Non-pigmented ciliary epithelial cell (primary cell): ENCODE results near the gene RPA1.

ENCODE experiments used
- DNase-seq: peaks from one replicate; pipeline ENCODE4 v3.0.0-alpha.2; 2010; ENCODE audit warnings: low read depth

RPA1 gene

DNA sequence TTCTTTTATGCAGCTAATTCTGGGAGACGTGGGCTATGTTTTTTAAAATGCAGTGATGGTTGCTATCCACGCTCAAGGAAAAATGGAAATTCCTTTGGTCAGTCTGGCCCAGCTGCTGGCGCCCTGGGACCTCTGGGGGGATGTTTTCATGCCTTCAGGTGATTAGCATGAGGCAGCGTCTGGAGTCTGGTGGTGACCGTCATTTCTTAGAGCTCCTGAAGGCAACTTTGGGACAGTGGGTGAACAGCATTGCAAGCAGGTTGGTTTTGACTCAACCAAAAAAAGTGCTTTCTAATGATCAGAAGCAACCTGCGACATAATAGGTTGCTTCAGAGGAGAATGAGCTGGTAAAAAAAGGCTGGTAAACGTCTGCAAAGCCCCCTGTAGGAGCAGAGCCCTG is 82.3 kb downstream of the RPA1 start:
- no peak for DNase-seq

DNA sequence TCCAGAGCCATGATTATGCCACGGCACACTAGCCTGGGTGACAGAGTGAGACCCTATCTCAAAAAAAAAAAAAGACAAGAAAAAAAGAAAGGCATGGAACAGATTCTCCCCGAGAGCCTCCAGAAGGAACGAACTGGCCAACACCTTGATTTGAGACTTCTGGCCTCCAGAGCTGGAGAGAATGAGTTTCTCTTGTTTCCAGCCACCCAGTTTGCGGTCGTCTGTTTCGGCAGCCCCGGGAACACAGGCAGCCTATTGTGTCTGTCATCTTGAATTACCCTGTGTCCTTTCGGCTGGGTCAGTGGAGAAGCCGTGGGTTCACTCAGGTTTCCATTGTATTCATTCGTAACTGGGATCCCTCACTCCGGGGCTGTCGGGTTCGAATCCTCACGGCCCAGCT is 83.9 kb downstream of the RPA1 start:
- DNase-seq = no peak

DNA sequence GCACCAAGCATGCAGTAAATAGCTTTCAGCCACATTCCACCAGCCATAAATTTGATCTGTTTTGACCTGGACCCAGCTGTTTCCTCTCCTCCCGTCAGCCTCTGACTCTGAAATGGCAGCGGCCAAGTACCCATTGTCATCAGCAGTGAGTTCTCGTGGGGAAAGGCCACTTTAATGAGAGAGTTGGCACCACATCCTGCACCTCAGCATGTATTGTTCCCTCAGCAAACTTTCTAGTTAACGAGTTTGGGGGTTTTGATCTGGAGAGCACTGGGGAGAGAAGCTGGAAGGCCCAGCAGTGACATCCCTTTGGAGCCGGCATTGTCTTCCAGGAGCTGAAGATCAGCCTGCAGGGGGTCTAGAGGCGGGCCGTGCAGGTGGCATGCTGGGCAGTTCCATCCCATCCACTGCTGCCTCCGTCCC is 84.9 kb downstream of the RPA1 start:
- no peak for DNase-seq

DNA sequence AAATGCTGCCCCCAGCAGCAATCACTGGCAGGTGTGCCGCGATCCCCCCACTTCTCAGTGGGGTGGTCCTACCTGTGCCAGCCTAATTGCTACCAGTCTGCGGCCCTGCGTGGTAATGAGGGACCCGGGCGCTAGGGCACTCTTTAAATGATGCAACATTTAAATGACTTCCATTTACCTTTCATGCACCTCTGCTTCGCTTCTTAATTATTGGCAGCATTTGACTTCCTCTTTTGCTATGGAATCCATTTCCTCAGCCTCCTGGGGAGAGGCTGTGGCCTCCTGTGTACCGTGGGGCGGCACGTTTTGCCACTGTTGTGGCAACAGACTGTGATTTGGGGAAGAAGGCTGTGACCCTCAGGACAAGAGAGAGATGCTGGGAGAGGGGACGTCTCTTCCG is 86.1 kb downstream of the RPA1 start:
- DNase-seq = no peak

DNA sequence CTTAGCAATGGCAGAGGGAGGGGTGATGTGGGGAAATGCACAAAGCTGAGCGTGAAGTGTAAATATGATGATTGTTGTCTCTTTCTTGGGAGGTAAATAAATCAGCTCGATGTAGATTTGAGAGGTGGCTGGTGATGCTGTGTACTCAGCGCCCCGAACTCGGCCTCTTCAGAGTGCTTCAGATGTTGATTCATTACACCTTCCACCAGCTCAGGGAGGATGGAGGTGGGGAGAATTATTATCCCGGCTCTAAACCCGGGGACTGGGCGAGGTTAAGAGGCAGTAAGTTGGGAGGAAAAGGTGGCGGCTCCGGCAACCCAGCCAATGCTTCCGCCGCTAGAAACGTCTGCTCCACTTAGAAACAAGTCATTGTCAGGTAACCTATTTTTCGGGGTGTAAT is 86.5 kb downstream of the RPA1 start:
- DNase-seq = no peak

DNA sequence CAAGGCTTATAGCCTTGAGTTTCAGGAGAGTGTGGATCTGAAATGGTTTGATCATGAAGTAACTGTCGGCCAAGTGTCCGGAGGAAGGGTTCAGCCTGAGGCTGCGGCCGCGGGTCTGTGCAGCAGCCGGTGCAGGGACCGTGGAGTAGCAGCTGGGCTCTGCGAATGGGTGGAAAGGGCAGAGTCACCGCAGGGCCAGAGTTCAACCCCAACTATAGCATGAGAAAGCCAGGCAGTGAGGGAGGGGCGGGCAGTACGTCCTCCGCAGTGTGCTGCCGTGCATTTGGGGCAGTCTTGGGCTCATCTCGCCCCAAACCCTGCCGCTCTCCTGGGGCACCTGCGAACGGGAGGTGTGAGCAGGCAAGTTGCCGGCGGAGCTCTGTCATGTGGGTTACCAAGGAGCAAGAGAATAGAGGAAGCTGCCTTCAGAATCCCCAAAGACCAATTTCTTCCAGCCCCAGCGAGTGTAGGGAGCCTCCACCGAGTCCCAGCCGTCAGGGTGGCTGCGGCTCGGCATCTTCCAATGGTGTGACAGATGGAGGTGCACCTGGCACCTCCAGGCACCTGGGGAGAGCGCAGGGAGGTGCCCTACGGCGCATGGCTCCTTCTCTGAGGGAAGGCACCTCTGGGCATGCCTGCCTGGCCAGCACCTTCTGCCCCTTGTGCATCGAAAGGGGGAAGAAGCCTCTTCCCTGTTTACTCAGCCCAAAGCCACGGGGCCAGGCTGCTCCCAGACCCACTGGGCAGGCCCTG is 87.3 kb downstream of the RPA1 start:
- DNase-seq = no peak

DNA sequence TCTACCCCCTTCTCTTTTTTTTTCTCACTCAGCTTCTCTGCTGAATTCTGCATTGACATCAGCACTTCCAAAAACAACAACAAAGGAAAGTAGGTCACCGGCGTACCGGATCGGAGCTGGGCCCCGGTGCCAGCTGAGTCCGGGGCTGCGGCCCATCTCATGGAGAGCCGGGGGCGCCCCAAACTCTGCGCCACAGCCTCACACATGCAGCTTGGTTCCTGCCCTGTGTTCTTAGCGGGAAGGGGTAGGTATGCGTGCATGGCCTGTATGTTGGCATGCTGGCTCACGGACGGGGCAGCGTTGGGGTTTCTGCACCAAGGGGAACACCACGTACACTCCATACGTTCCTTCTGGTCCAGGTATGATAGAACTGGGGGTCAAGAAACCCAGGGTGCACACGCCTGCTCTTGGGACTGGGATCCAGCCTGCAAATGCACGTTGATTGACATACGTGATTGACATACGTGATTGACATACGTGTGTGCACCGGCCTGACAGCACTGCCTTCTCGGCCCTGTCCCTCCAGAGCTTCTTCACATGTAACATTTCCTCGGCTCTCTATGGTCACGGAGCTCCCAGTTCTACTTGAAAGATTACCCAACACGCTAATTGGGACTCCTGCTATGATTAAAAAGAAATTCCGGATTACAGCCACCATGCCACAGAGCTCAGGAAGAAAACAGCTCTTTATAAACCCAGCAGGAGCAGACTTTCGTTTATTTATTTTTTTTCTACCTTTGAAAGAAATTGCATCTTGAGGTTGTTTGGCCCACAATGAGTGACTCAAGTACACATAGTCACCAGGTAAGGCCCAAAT is 88.7 kb downstream of the RPA1 start:
- no peak for DNase-seq

DNA sequence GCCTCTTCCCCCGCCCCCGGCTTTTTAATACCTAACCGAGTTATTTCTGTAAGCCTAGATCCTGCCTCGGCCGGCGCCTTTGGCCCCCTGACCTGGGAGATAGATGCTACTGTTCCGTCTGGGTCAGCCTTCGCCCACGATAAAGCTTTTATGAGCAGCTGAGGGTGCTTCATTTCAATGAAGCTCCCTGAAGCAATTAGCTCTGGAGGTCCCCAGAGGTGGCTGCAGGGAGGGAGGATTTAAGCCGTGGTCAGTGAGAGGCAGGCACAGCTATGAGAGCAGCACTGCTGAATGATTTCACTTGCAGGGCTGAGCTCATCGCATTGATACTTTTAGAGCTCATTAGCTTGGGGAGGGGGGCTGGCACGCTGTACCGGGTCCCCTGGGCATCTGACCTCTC is 89.4 kb downstream of the RPA1 start:
- no peak for DNase-seq

DNA sequence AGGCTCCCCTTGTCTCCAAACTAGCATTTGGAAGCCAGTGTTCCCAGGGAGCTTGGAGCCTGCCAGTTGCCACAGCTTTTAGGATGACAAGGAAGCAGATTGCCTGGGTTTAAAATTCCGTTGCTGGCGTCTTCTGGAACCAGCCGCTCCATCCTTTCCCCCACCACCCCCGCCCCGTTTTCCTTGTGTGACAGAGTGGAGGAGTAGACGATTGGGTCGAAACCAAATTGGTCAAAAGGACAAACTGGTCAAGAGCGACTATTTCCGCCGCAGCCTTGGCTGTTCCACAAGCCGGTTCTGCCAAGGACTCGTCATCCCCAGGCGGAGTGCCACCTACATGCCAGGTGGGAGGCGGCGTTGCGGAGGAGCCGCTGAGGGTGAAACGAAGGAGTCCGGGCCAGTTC is 91.1 kb downstream of the RPA1 start:
- DNase-seq = no peak

DNA sequence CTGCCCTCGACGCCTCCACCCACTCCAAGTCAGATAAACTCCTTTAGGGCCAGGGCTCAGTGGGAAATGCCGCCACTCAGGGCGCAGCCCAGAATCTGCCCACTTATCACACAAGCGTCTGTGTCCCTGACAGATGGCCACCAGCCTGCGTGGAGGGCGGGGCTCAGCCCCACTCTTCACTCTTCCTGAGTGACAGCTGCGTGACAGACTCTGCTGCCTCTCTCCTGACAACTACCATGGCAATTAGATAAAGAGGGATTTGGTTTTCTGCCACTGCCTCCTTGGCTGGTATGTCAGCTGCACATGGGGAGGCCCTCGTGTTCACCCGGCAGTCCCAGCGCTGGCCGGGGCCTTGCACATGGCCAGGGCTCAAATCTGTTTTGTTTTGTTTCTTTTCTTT is 99.2 kb downstream of the RPA1 start:
- DNase-seq = no peak

DNA sequence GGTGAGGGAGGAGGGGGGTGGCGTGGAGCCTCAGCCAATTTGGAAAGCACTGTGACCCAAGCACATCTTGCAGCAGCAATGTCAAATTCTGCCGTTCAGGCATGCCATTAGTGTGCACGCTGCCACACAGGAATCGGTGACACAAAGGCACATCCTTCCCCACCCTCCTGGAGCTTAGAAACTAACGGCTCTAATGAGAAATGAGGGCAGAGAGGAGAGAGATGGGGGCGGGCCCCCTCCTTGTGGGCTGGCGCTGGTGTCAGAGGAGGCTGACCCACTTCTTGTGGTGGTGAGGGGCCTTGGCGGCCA is 100.5 kb downstream of the RPA1 start:
- DNase-seq = no peak

DNA sequence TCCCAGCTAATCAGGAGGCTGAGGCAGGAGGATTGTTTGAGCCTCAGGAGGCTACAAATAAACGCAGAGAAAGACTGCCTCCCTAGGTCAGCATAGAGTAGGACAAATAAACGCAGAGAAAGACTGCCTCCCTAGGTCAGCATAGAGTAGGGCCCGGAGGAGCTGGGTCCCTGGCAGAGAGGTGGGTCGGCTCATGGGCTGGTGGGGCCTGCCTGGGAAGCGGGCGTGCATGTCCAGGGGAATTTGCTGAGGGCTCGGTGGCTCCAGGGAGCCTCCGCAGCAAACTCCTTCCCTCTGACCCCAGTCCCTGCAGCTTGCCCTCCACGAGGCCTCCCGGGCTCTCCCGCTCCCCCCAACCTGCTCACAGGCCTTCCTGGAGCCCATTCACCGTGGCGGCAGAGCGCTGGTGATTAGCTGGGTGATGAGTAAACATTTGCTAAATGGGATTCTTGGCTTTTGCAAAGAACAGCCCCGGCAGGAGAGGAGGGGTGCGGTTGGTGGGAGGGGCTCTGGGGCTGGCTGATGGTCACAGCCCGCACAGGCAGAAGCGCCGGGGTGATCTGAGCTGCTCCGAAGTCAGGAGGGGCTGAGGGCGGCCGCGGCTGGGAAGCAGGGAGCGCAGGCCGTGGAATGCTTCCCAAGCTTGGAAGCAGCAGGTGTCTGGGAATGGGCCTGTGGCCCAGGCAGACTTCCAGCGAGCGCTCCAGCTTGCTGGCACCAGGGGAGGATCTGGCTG is 102.2 kb downstream of the RPA1 start:
- DNase-seq = no peak

DNA sequence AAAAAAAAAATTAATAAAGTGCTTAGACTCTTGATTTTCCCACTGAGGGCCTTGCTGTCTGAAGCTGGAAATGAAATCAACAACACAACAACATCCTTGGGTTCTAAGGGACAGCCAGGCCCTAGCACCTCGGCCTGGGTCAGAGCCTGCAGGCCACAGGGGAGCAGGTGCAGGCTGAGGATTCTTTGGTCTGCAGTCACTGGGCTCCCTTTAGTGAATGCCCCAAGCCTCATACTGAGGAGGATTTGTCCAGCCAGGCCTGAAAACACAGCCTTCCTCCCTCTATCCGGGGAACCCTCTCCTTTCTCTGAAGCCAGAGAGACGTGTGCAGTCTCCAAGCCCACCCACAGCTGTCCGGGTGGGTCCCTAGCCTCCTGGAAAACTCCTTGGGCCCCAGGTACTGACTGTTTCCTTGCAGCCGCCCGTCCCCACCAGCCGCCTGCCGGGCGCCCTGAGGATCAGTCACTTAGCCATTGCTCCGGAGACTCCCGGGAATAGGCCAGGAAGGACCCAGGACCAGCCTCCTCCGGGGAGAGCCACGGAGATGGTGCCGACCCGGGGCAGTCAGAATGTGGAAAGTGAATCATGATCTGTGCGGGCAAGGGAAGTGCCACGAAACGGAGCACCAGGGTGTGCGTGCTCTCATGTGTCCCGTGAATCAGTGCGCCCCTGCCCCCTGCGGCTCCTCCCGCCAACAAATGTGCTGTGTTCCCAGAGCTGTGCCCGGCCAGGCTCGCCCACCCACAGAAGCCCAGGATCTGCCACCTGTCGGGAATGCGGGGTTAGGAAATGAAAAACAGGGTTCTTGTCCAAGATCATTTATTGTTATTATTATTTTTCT is 104.3 kb downstream of the RPA1 start:
- DNase-seq = no peak

DNA sequence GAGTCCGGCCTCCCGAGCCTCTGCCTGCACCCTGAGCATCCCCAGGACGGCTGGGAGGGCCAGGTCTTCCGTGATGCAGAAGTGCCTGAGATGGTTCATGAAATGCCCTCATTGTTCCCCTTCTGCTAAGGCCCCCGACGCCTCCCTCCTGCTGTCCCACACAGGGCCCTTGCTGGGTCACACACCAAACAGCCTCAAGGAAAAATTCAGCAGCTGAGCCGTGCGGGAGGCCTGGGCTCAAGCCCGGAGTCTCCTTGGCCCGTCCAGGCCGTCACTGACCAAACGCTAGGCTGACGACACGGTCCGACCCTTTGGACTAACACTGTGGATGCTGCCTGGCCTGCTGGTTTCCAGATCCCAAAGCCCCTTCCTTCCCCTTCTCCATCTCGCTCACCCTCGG is 105.1 kb downstream of the RPA1 start:
- no peak for DNase-seq

DNA sequence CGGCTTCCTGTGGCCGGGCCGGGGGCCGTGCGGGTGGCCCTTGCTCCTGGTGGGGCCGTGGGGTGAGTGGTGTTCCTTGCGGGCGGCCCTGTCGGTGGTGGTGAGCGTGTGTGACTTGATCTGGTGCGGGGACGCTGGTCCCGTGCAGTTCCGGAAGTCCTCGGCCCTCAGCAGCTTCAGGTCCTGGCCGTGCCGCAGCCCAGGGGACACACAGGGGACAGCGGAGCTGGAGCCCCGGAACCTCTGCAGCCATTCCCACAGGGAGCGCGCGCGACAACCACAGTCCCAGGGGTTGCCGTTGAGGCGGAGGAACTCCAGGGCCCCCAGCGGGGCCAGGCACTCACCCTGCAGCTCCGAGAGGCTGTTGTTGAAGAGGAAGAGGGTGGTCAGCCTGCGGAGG is 107.0 kb downstream of the RPA1 start:
- DNase-seq = no peak

DNA sequence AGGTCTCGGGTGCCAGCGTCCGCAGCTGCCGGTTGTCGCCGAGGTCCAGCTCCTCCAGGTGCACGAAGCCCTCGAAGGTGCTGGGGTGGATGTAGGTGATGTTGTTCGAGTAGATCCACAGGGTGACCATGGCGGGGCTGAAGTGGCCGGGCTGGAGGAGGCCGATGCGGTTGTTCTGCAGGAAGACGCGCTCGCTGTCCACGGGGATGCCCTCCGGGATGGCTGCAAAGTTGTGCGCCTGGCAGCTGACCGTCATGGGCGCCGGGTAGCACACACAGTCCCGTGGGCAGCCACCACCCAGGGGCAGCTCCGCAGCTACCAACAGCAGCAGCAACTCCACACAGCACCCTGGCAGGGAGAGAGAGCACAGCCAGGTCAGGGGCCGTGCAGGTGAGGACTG is 107.7 kb downstream of the RPA1 start:
- no peak for DNase-seq

DNA sequence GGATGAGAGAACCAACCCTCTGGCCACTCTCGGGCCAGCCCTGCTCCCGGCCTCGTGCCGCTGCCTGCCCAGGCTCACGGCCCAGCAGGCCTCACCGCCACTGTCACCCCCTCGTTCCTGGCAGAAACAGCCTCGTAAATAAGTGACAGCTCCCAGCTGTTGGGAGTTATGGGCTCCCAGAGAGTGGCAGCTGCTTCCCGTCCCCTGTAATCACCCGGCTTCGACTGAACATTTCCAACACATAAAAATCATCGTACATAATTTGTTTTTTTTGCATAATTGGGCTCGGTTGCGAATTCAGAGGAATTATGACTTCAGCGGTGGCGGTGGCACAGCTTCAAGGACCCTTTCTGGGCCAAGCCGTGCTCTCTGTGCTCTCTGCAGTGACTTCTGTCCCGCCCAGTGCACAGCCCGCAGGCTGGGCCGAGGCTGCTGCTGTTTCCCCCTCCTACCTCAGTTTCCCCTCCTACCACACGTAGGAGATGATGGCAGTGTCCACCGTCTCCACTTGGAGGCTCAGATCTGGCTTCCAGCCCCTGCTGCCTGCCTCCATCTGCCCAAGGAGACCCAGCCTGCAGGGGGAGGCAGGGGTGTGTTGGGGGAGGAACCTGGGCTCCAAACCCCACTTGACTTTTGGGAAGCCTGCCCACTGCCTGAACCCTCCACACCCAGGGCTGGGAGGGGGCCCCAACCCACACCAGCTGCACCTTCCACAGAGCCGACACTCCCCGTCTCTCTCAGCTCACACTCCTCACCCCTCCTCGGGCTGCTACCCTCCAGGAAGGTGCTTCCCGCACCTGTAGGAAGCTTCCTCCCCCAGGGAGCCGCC is 110.4 kb downstream of the RPA1 start:
- no peak for DNase-seq

DNA sequence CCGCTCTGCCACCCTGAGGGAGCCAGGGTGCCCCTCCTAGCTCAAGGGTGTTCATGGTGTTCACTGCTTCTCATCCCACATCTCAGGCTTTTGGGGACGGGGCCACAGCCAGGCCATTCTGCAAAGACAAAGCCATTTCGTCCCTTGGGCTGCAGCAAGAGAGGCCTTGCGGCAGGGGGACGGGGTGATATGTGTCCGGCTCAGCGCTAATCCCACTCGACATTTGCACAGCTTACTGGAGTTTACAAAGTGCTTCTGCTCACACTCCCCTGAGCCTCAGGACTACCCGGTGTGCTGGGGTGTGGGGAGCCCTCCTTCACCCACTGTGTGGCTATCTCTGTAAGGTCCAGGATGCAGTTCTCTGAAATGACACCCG is 111.0 kb downstream of the RPA1 start:
- DNase-seq = no peak

DNA sequence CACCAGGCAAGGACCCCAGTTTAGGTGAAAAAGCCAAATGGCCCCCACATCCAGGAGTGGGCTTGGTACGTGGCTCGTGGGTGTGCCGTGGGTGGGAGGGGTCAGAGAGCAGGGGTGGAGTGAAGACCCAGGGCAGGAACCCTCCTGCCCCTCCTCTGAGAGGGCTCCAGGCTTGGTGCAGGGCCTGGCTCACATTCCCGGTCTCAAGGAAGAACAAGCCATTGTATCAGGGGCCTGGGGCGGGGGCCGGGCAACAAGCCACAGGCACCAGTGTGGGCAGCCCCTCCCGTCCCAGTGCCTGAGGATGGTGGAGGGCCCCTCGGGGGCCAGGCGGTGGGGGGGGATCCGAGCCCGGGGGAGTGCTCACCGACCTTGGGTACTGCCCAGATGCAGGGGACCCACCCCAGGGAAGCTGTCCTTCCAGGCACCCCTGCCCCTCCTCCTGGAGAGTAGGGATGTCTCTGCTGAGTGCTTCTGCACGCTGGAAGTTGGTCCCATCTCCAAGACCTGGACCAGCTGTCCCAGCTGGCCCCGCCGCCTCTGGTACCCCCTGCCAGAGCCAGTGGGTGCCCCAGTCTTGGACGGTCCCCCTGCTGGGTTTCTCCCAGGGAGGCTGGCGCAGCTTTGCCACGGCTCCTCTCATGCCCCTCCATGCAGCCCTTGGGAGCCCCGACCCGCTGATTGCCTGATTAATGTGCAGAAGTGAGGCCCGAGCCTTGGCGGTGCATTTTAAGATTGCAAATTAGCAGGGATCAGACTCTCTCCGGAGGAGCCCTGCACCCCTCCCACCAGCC is 111.7 kb downstream of the RPA1 start:
- DNase-seq = no peak

DNA sequence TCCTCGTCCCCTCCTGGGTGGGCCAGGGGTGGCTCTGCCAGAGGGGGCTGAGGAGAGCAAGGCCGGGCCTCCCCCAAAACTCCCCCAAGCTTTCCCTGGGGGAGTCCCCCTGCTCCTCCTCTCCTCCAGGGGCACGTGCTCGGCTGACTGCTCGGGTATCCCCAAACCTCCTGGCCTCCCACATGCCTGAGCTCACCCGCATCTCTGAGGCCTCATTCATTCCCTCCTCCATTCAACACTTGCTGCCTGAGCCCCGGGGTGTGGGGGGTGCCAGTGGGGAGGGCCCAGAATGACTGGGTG is 112.2 kb downstream of the RPA1 start:
- DNase-seq = no peak
